ENCODE measurements around the gene ATP1A1. TPM values are rescaled to one million over a fixed set of nuclear protein-coding genes. Genes with fewer than 3 reads are reported as not detected.

ATP1A1 gene
- total RNA-seq, 2 donors from 2014 or later = 718 to 936 TPM

GRCh38 chr1:116400780-116401179, 27.7 kb downstream of the ATP1A1 start:
- intact Hi-C loops (cut with DNase I) = no loop called here
- Histone ChIP-seq H3K9ac (ENCODE audit: low read depth in 2 of 2, low read length in 2 of 2) (no peak overlapping the region), H3K27me3 (no peaks in the 10 kb centered on the region), H3K27ac (no peak overlapping the region), H3K4me1 (no peaks in the 10 kb centered on the region), H3K36me3 (peaks cover 52% of the 10 kb centered on the region), H3K9me3 (no peaks in the 10 kb centered on the region), H3K4me3 (no peak overlapping the region)
- DNase-seq = no peak
- no peak for TF ChIP-seq CTCF (IDR thresholded peaks at IDR 0.05)

GRCh38 chr1:116401646-116402176, 28.7 kb downstream of the ATP1A1 start:
- Histone ChIP-seq H3K9ac (ENCODE audit: low read depth in 2 of 2, low read length in 2 of 2) (no peak overlapping the region), H3K4me1 (no peaks in the 10 kb centered on the region), H3K27me3 (no peaks in the 10 kb centered on the region), H3K9me3 (no peaks in the 10 kb centered on the region), H3K36me3 (peaks cover 49% of the 10 kb centered on the region), H3K4me3 (no peak overlapping the region), H3K27ac (no peak overlapping the region)
- intact Hi-C loops (cut with DNase I) = no loop called here
- no peak for TF ChIP-seq CTCF (IDR thresholded peaks at IDR 0.05)
- no peak for DNase-seq

- no peak for TF ChIP-seq CTCF (IDR thresholded peaks at IDR 0.05)
- no peak overlapping the region for H3K4me3 ChIP-seq
- intact Hi-C loops (cut with DNase I) = no loop called here
- DNase-seq = no peak
- H3K9ac ChIP-seq (ENCODE audit: low read depth in 2 of 2, low read length in 2 of 2) = no peak overlapping the region
- H3K27ac ChIP-seq = no peak overlapping the region
- peaks cover 46% of the 10 kb centered on the region for H3K36me3 ChIP-seq
- no peaks in the 10 kb centered on the region for H3K4me1 ChIP-seq
- H3K9me3 ChIP-seq = no peaks in the 10 kb centered on the region
- H3K27me3 ChIP-seq = no peaks in the 10 kb centered on the region
Observed at GRCh38 chr1:116402333-116402732, 29.3 kb downstream of the ATP1A1 start.

GRCh38 chr1:116403496-116404136, 30.6 kb downstream of the ATP1A1 start:
- intact Hi-C loops (cut with DNase I) = no loop called here
- H3K27me3 ChIP-seq = no peaks in the 10 kb centered on the region
- H3K9ac ChIP-seq (ENCODE audit: low read depth in 2 of 2, low read length in 2 of 2) = no peak overlapping the region
- no peak overlapping the region for H3K27ac ChIP-seq
- no peak for TF ChIP-seq CTCF (IDR thresholded peaks at IDR 0.05)
- peaks cover 37% of the 10 kb centered on the region for H3K36me3 ChIP-seq
- no peaks in the 10 kb centered on the region for H3K9me3 ChIP-seq
- H3K4me3 ChIP-seq = no peak overlapping the region
- H3K4me1 ChIP-seq = no peaks in the 10 kb centered on the region
- DNase-seq = no peak

GRCh38 chr1:116404699-116405098, 31.7 kb downstream of the ATP1A1 start:
- TF ChIP-seq CTCF (IDR thresholded peaks at IDR 0.05) = no peak
- Histone ChIP-seq H3K27me3 (no peaks in the 10 kb centered on the region), H3K4me3 (no peak overlapping the region), H3K9ac (ENCODE audit: low read depth in 2 of 2, low read length in 2 of 2) (no peak overlapping the region), H3K27ac (no peak overlapping the region), H3K9me3 (no peaks in the 10 kb centered on the region), H3K36me3 (peaks cover 26% of the 10 kb centered on the region), H3K4me1 (no peaks in the 10 kb centered on the region)
- intact Hi-C loops (cut with DNase I) = no loop called here
- no peak for DNase-seq
